Ascending aorta (tissue), 2 donors: ENCODE data around the gene LRRC45. TPM values are rescaled to one million over a fixed set of nuclear protein-coding genes. Genes with fewer than 3 reads are reported as not detected.

Source experiments
- DNase-seq, 2 donors: peaks; one replicate each; pipeline ENCODE4 v3.0.0-alpha.2; 2019; ENCODE audit warnings: low spot score in 2 of 2
- H3K27ac ChIP-seq, 2 donors: fragments of 200-600 bp; sonication (generic); one replicate each; pipeline ENCODE4 v1.5.1; 2016 to 2017; ENCODE audit warnings: mild to moderate bottlenecking in 1 of 2
- H3K27me3 ChIP-seq: fragments of 200-600 bp; sonication (generic); one replicate; pipeline ENCODE4 v1.5.1; 2017
- H3K36me3 ChIP-seq, 2 donors: fragments of 200-600 bp; sonication (generic); one replicate each; pipeline ENCODE4 v1.5.1; 2016
- H3K4me1 ChIP-seq, 2 donors: fragments of 200-600 bp; sonication (generic); one replicate each; pipeline ENCODE4 v1.5.1; 2016 to 2017; ENCODE audit warnings: mild to moderate bottlenecking in 1 of 2
- H3K4me3 ChIP-seq, 2 donors: fragments of 200-600 bp; sonication (generic); one replicate each; pipeline ENCODE4 v1.5.1; 2016 to 2017; ENCODE audit warnings: mild to moderate bottlenecking in 1 of 2
- H3K9me3 ChIP-seq, 2 donors: fragments of 200-600 bp; sonication (generic); one replicate each; pipeline ENCODE4 v1.5.1; 2016
- CTCF ChIP-seq, 3 experiments: fragments of 200-600 bp in 2 of 3; fragments of 450-650 bp in 1 of 3; sonication (generic) in 2 of 3; IDR thresholded peaks; one replicate each; pipeline ENCODE4 v1.5.1; 2016 to 2019; ENCODE audit warnings: antibody characterized with exemption in 3 of 3, mild to moderate bottlenecking in 1 of 3, moderate library complexity in 1 of 3
- intact Hi-C: fragments of 100-400 bp; cut with DNase I; formaldehyde crosslinking; loops from one replicate; pipeline ENCODE4 v1.15.1; 2023
- total RNA-seq: library from RNA; depleted of rRNA; stranded (reverse); fragments of >200 nt; gene quantifications from one replicate; pipeline ENCODE4 v1.1.0, GENCODE V29; 2016

Gene LRRC45
- total RNA-seq, 1 donor from 2014 or later, result 2.0 TPM

GRCh38 chr17:82045936-82046484 is 22.9 kb downstream of the LRRC45 start:
- DNase-seq, result no peak
- Histone ChIP-seq H3K4me3 (no peak overlapping the region), H3K4me1 (peaks cover 9% of the 10 kb centered on the region in 2 donors), H3K36me3 (peaks cover 15 to 33% of the 10 kb centered on the region in 2 donors), H3K9me3 (no peaks in the 10 kb centered on the region), H3K27me3 (no peaks in the 10 kb centered on the region), H3K27ac (no peak overlapping the region)
- intact Hi-C loops, result no loop called here
- no peak for TF ChIP-seq CTCF (IDR thresholded peaks at IDR 0.05)

DNA sequence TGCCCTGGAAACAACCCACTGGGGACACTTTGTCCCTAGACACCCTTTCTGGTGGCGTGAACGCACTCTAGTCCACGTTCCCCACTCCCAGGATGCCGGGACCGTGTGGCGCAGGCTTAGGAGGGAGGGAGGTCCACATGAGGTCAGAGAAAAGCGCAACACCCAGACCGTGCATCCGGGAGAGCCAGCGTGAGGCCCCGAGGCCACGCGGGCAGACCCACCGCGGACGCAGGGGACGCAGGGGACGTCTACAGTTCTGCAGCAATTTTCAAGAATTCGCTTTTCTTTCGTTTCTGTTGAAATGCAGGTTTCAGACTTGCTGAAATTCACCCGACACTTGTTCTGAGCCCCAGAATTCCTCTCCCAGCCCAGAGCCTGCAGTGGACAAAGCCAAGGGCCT is 23.8 kb downstream of the LRRC45 start:
- Histone ChIP-seq H3K36me3 (peaks cover 15 to 33% of the 10 kb centered on the region in 2 donors), H3K27me3 (no peaks in the 10 kb centered on the region), H3K27ac (no peak overlapping the region), H3K4me1 (peaks cover 9 to 10% of the 10 kb centered on the region in 2 donors), H3K9me3 (no peaks in the 10 kb centered on the region), H3K4me3 (no peak overlapping the region)
- TF ChIP-seq CTCF (IDR thresholded peaks at IDR 0.05), result no peak
- no peak for DNase-seq
- intact Hi-C loops, result no loop called here

DNA sequence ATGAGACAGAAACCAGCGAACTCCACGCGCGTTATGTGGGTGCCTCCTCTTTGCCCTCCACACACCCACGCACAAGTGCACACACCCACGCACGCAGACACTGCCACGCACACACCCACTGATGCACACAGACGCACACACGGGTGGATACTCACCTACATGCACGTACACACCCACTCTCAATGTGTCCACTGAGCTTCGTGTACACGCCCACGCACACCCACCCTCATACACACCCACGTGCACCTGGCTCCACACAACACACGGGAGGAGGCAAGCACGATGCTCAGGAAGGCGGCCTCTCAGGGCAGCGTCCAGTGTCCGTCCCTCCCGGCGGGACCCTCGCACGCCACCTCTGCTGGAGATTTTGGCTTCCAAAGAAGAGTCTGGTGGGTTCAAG is 24.3 kb downstream of the LRRC45 start:
- Histone ChIP-seq H3K36me3 (peaks cover 15 to 33% of the 10 kb centered on the region in 2 donors), H3K27me3 (no peaks in the 10 kb centered on the region), H3K27ac (no peak overlapping the region), H3K9me3 (no peaks in the 10 kb centered on the region), H3K4me1 (peaks cover 11 to 12% of the 10 kb centered on the region in 2 donors), H3K4me3 (no peak overlapping the region)
- TF ChIP-seq CTCF (IDR thresholded peaks at IDR 0.05), result no peak
- no peak for DNase-seq
- intact Hi-C loops, result no loop called here

GRCh38 chr17:82047914-82048570 is 24.9 kb downstream of the LRRC45 start:
- H3K9me3 ChIP-seq, result no peaks in the 10 kb centered on the region
- peaks cover 15 to 33% of the 10 kb centered on the region in 2 donors for H3K36me3 ChIP-seq
- H3K27ac ChIP-seq, result no peak overlapping the region
- intact Hi-C loops, result no loop called here
- peaks cover 17 to 18% of the 10 kb centered on the region in 2 donors for H3K4me1 ChIP-seq
- H3K4me3 ChIP-seq, result no peak overlapping the region
- no peaks in the 10 kb centered on the region for H3K27me3 ChIP-seq
- TF ChIP-seq CTCF (IDR thresholded peaks at IDR 0.05), result no peak
- DNase-seq, result no peak

GRCh38 chr17:82048571-82048971 is 25.5 kb downstream of the LRRC45 start:
- Histone ChIP-seq H3K36me3 (peaks cover 15 to 33% of the 10 kb centered on the region in 2 donors), H3K4me3 (no peak overlapping the region), H3K9me3 (no peaks in the 10 kb centered on the region), H3K4me1 (peaks cover 18 to 19% of the 10 kb centered on the region in 2 donors), H3K27ac (no peak overlapping the region), H3K27me3 (no peaks in the 10 kb centered on the region)
- TF ChIP-seq CTCF (IDR thresholded peaks at IDR 0.05), result no peak
- intact Hi-C loops, result no loop called here
- DNase-seq, result no peak
